PC-3 (cell line): ENCODE data around the gene GUCY2D.

Source experiments
- CTCF ChIP-seq: fragments of 300-600 bp; sonication (generic); conservative IDR thresholded peaks from 2 replicates; pipeline ENCODE4 v1.5.1; 2017; ENCODE audit warnings: antibody characterized with exemption, low read depth, mild to moderate bottlenecking, low read length
- EZH2phosphoT487 ChIP-seq: fragments of 300-600 bp; sonication (generic); IDR thresholded peaks from 2 replicates; pipeline ENCODE4 v1.6.1; 2018; ENCODE audit warnings: mild to moderate bottlenecking, antibody characterized with exemption, low read length, borderline replicate concordance

DNA sequence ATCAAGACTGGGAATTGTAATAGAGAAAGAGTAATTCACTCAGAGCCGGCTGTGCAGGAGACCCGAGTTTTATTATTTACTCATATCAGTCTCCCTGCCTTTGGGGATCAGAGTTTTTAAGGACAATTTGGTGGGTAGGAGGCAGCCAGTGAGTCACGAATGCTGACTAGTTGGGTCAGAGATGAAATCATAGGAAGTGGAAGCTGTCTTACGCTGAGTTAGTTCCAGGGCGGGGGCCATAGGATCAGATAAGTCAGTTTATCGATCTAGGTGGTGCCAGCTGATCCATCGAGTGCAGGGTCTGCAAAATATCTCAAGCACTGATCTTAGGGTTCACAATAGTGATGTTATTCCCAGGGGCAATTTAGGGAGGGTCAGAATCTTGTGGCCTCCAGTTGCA is 20.2 kb upstream of the GUCY2D start:
- no peak for TF ChIP-seq CTCF
- no peak for TF ChIP-seq EZH2phosphoT487
